ENCODE measurements around the gene ZCCHC14.

- TF ChIP-seq CTCF (IDR thresholded peaks at IDR 0.05), result no peak
- TF ChIP-seq POLR2A (IDR thresholded peaks at IDR 0.05), result no peak
Measured at GRCh38 chr16:87468550-87468949, 24.3 kb downstream of the ZCCHC14 start.

Measured in transverse colon (tissue), 3 donors.